ENCODE measurements around the gene TEX19. TPM values are rescaled to one million over a fixed set of nuclear protein-coding genes. Genes with fewer than 3 reads are reported as not detected.

Gene TEX19
- total and polyA plus RNA-seq, 10 donors: not detected

DNA sequence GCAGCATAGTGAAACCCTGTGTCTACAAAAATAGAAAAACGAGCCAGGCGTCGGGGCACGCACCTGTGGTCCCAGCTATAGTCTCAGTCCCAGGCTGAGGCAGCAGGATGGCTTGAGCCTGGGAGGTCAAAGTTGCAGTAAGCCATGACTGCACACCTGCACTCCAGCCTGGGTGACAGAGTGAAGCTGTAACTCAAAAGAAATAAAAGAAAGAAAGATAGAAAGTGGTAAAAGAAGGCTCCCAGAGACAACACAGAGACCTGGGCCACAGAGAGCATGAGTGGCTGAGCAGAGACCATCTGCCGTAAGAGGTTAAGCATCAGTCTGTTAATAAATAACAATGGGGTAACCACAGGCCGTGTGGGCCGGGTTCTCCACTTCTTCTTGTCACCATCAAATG, 43.8 kb downstream of the TEX19 start:
- no peak for TF ChIP-seq CTCF (IDR thresholded peaks at IDR 0.05 in 8 of 11, conservative IDR thresholded peaks at IDR 0.05 in 3 of 11)
- no peak for TF ChIP-seq POLR2A (IDR thresholded peaks at IDR 0.05)
- no peak for TF ChIP-seq POLR2AphosphoS5 (IDR thresholded peaks at IDR 0.05)
- Histone ChIP-seq H3K27ac (no peak overlapping the region), H3K27me3 (replicated peaks in 1 of 7) (no peaks in the 10 kb centered on the region), H3K36me3 (peaks cover 0 to 72% (median 16%) of the 10 kb centered on the region in 6 donors), H3K9me3 (no peaks in the 10 kb centered on the region), H3K4me3 (no peak overlapping the region), H3K4me1 (peaks cover 6 to 48% (median 28%) of the 10 kb centered on the region in 6 donors)
- no peak for DNase-seq
- WGBS, 5 donors: 80 to 85% (median 83%) methylated on average over 7 of the region's 7 CpGs
- intact Hi-C loops (cut with DNase I; ENCODE audit: low total_unique reads): no loop called here

GRCh38 chr17:82403662-82404660, 44.9 kb downstream of the TEX19 start:
- intact Hi-C loops (cut with DNase I; ENCODE audit: low total_unique reads): no loop called here
- TF ChIP-seq POLR2A (IDR thresholded peaks at IDR 0.05): no peak
- TF ChIP-seq CTCF (IDR thresholded peaks at IDR 0.05 in 8 of 11, conservative IDR thresholded peaks at IDR 0.05 in 3 of 11): no peak
- TF ChIP-seq POLR2AphosphoS5 (IDR thresholded peaks at IDR 0.05): no peak

GRCh38 chr17:82405051-82405450, 46.0 kb downstream of the TEX19 start:
- WGBS, 5 donors: 92 to 98% (median 95%) methylated on average over 14 of the region's 14 CpGs
- no peak for DNase-seq
- no peaks in the 10 kb centered on the region for H3K27me3 ChIP-seq (replicated peaks in 1 of 7)
- intact Hi-C loops (cut with DNase I; ENCODE audit: low total_unique reads): no loop called here
- peaks cover 0 to 73% (median 26%) of the 10 kb centered on the region in 6 donors for H3K36me3 ChIP-seq
- no peaks in the 10 kb centered on the region for H3K9me3 ChIP-seq
- H3K27ac ChIP-seq: no peak overlapping the region
- TF ChIP-seq CTCF (IDR thresholded peaks at IDR 0.05 in 8 of 11, conservative IDR thresholded peaks at IDR 0.05 in 3 of 11): no peak
- TF ChIP-seq POLR2A (IDR thresholded peaks at IDR 0.05): no peak
- no peak for TF ChIP-seq POLR2AphosphoS5 (IDR thresholded peaks at IDR 0.05)
- H3K4me3 ChIP-seq: no peak overlapping the region
- peaks cover 6 to 43% (median 22%) of the 10 kb centered on the region in 6 donors for H3K4me1 ChIP-seq

More at GRCh38 chr17:82403662-82404660, 44.9 kb downstream of the TEX19 start:
- DNase-seq: no peak
- Histone ChIP-seq H3K4me3 (no peak overlapping the region), H3K36me3 (peaks cover 0 to 73% (median 23%) of the 10 kb centered on the region in 6 donors), H3K9me3 (no peaks in the 10 kb centered on the region), H3K27me3 (replicated peaks in 1 of 7) (no peaks in the 10 kb centered on the region), H3K4me1 (peaks cover 6 to 54% (median 29%) of the 10 kb centered on the region in 6 donors), H3K27ac (no peak overlapping the region)
- WGBS, 5 donors: 95 to 96% (median 95%) methylated on average over 52 to 67 of the region's 67 CpGs

GRCh38 chr17:82406131-82406671, 47.2 kb downstream of the TEX19 start:
- Histone ChIP-seq H3K27ac (no peak overlapping the region), H3K36me3 (peaks cover 0 to 81% (median 29%) of the 10 kb centered on the region in 6 donors)

More at GRCh38 chr17:82406131-82406671, 47.2 kb downstream of the TEX19 start:
- whole genome bisulfite sequencing, 5 donors: 94 to 98% (median 96%) methylated on average over 14 of the region's 14 CpGs
- Histone ChIP-seq H3K4me3 (no peak overlapping the region), H3K4me1 (peaks cover 2 to 31% (median 11%) of the 10 kb centered on the region in 6 donors), H3K27me3 (replicated peaks in 1 of 7) (no peaks in the 10 kb centered on the region), H3K9me3 (no peaks in the 10 kb centered on the region)
- no peak for DNase-seq
- intact Hi-C loops (cut with DNase I; ENCODE audit: low total_unique reads): no loop called here
- TF ChIP-seq CTCF (IDR thresholded peaks at IDR 0.05 in 8 of 11, conservative IDR thresholded peaks at IDR 0.05 in 3 of 11): no peak
- TF ChIP-seq POLR2A (IDR thresholded peaks at IDR 0.05): no peak
- no peak for TF ChIP-seq POLR2AphosphoS5 (IDR thresholded peaks at IDR 0.05)

Measured in spleen (tissue), 11 donors.